22Rv1 (cell line): ENCODE measurements around the gene RAB28.

ENCODE experiments used
- H3K27ac ChIP-seq: fragments of 450-650 bp; 2 replicates; pipeline ENCODE4 v1.5.1; 2017
- ZFX ChIP-seq: fragments of 450-650 bp; IDR thresholded peaks from 2 replicates; pipeline ENCODE4 v1.6.1; 2017; ENCODE audit warnings: antibody characterized with exemption, borderline replicate concordance
- TF ChIP-seq, protein P1 (sequence below): fragments of 450-650 bp; IDR thresholded peaks from 2 replicates; pipeline ENCODE4 v1.5.1; 2017; ENCODE audit warnings: mild to moderate bottlenecking

The RAB28 gene

DNA sequence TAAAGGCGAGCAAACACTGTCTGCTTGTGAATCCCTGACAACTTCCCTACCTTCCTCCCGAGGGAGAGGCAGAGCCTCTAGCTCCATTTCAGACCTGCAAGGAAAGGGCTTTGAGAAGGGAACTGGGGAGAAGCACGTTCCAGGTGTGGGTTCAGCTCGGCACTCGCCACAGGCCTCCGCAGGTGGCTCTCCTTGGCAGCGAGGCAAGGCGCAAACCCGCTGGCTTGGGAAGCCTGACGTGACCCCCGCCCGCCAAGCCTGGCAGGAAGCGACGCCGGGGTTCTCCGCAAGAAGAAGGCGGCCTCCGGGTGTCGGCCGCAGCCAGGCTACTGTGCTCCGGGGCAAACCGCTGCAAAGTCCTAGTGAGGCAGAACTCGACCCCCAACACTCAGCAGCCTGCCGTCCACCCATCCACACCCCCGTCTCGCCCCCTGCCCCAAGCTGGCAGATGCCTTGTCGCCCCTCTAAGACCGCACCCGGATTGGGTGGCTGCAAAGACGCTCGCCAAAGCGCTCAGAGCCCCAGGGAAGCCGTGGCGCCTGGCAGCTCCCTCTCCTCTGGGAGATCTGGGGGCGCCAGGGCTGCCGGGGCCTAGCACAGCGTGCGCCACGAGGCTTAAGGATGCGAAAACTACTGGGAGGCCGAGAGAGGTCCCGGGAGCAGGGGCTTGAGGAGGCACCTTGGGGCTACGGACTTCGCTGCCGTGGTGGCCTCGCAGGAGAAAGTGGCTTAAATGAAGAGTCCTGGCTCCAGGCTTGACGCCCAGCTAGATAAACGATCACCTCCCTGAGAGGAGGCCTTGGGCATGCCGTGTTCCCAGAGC is 38.4 kb upstream of the RAB28 start:
- TF ChIP-seq, protein P1, sequence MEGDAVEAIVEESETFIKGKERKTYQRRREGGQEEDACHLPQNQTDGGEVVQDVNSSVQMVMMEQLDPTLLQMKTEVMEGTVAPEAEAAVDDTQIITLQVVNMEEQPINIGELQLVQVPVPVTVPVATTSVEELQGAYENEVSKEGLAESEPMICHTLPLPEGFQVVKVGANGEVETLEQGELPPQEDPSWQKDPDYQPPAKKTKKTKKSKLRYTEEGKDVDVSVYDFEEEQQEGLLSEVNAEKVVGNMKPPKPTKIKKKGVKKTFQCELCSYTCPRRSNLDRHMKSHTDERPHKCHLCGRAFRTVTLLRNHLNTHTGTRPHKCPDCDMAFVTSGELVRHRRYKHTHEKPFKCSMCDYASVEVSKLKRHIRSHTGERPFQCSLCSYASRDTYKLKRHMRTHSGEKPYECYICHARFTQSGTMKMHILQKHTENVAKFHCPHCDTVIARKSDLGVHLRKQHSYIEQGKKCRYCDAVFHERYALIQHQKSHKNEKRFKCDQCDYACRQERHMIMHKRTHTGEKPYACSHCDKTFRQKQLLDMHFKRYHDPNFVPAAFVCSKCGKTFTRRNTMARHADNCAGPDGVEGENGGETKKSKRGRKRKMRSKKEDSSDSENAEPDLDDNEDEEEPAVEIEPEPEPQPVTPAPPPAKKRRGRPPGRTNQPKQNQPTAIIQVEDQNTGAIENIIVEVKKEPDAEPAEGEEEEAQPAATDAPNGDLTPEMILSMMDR, result no peak
- TF ChIP-seq ZFX, result no peak
- H3K27ac ChIP-seq, result no peak overlapping the region

DNA sequence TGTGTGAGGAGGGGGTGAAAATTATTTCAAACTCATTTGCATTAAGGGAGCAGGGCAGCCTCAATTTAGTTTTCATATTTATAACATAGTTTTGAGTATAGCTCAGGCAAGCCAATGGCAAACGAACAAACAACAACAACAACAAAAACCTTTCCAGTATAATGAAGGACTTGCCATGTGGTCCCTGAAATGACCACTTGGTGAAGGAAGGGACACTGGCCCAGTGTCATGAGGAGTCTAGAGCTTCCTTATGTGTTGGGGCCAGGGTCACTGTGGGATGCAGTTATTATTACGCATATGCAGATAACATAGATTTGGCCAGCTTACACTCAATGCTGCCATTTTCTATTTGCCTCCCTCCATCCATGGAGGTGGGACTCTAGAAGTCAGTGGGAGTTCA is 36.9 kb upstream of the RAB28 start:
- TF ChIP-seq, protein P1, result no peak
- no peak for TF ChIP-seq ZFX
- no peak overlapping the region for H3K27ac ChIP-seq

DNA sequence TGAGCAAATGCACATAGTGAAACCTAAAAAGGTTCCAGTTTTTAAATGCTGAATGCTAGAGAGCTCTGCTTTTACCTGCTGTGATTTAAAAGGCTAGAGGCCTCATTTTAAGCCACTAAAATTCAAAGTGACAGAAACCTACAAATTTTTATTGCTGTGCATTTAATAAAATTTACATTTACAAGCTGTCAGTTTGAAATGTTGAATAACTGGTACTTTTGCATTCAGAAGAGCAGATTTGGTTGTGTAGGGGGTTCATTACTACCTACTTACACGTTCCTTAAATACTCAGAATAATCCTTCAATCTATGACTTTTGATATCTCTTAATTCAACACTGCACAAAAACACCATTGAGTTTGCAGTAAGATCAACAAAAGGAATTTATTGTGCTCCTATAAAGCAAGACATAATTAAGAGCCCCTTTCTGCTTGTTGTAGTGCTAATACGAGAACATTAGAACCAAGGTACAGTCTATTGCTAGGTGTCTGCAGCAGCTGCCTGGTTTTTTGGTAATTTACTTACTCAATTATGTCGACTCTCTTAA is 32.2 kb upstream of the RAB28 start:
- H3K27ac ChIP-seq, result no peak overlapping the region
- no peak for TF ChIP-seq ZFX
- TF ChIP-seq, protein P1, result no peak

DNA sequence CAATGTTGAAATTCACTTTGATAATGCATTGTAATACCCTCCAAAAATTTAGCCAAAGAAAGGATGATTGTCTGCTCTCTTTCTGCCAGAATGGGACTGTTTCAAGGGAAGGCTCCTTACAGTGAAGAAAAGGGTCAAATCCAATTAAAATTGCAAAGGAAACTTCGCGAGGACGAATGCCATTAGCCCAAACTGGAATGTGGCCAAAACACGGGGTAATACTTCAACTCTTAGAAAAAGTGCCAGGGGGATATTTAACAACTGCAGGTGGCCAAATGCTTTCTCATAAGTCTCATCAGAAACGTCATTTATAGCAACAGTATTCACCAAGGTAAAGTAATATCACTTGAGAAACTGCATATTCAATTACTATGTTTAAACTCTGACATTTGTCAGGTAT is 31.1 kb upstream of the RAB28 start:
- no peak for TF ChIP-seq ZFX
- TF ChIP-seq, protein P1, result no peak

DNA sequence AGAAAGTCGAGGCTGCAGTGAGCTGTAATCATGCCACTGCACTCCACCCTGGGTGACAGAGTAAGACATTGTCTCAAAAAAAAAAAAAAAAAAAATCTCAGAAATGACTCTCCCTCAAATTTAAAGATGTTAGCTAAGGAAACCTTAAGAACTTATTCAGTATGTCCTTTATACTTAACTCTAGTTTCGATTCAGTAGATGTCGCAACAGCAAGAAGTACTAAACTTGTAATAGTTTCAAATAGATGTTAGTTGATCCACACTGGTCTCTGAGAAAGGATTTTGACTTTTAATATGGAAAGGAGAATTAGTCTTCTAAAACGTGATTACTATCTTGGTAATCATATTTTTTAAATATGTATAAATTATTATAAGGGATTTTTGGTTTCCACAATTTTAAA is 30.6 kb upstream of the RAB28 start:
- TF ChIP-seq, protein P1, result no peak
- no peak overlapping the region for H3K27ac ChIP-seq

More for the DNA sequence above, 31.1 kb upstream of the RAB28 start:
- H3K27ac ChIP-seq, result no peak overlapping the region

DNA sequence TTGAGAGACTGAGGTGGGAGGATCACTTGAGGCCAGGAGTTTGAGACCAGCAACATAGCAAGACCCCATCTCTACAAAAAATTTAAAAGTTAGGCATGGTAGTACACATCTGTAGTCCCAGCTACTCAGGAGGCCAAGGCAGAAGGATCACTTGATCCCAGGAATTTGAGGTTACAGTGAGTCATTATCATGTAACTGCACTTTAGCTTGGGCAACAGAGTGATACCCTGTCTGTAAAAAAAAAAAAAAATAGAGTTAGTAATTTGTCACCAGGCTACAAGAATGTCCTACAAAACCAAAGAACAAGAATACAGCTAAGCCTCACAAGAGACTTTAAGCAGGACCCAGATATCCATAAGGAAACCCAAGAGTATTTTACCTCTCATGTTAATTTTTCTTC is 27.0 kb upstream of the RAB28 start:
- H3K27ac ChIP-seq, result no peak overlapping the region
- TF ChIP-seq, protein P1, result no peak
- TF ChIP-seq ZFX, result no peak

DNA sequence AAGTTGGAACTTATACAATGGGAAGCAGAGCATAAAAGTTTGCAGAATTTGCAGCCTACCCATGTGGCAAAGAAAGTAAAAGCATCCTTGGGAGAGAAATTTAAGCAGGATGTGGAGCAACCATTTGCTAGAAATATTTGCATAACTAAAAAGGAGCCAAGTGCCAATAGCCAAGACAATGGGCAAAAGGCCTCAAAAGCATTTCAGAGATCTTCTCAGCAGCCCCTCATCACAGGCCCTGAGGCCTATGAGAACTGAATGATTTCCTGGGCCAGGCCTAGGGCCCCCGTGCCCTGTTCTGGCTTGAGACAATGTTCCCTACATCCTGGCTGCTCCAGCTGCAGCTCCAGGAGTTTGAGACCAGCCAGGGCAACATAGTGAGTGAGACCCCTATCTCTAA is 25.3 kb upstream of the RAB28 start:
- TF ChIP-seq, protein P1, result no peak
- TF ChIP-seq ZFX, result no peak
- H3K27ac ChIP-seq, result no peak overlapping the region
